Measurements from ENCODE around the gene GNG12. TPM values are rescaled to one million over a fixed set of nuclear protein-coding genes. Genes with fewer than 3 reads are reported as not detected.

Gene GNG12
- total and polyA plus RNA-seq, 9 of the 15 experiments (the other 6 are each of a cell fraction or from before 2014, with no cell fraction given), result 2.6 to 6.0 (median 4.1) TPM

GRCh38 chr1:67682659-67683197 lies 150.5 kb downstream of the GNG12 start (continued):
- TF ChIP-seq CLOCK (CRISPR knock-in tag; IDR thresholded peaks at IDR 0.05; ENCODE audit: borderline replicate concordance) (no peak), TAF9B (IDR thresholded peaks at IDR 0.05; ENCODE audit: partially characterized antibody) (peak; percentile 87), CTCFL (IDR thresholded peaks at IDR 0.05; ENCODE audit: borderline replicate concordance, insufficient read depth, low read depth, low read length, poor library complexity, severe bottlenecking) (no peak), ARNT (IDR thresholded peaks at IDR 0.05) (peak in 1 of 2 experiments; percentile 59; a peak in 1 of 4 replicates), RAD21 (CRISPR knock-in tag; conservative IDR thresholded peaks at IDR 0.05 in 1 of 2, IDR thresholded peaks at IDR 0.05 in 1 of 2) (no peak), JUND (IDR thresholded peaks at IDR 0.05; ENCODE audit: borderline replicate concordance, low read depth, low read length) (peak; percentile 93), JUND (tag; IDR thresholded peaks at IDR 0.05; ENCODE audit: borderline replicate concordance, low read depth, low read length) (peak; percentile 95), RAD51 (IDR thresholded peaks at IDR 0.05; ENCODE audit: borderline replicate concordance, low read depth) (0 out of 2 replicates have a peak, but pooled peaks have one; percentile 12), ZNF589 (CRISPR knock-in tag; IDR thresholded peaks at IDR 0.05; ENCODE audit: low read depth) (no peak), U2AF2 (optimal IDR thresholded peaks at IDR 0.05; ENCODE audit: low read depth, low read length) (no peak), ZNF449 (CRISPR knock-in tag; IDR thresholded peaks at IDR 0.05) (0 out of 2 replicates have a peak, but pooled peaks have one; percentile 16), HDAC1 (IDR thresholded peaks at IDR 0.05) (no peak), ZNF79 (CRISPR knock-in tag; IDR thresholded peaks at IDR 0.05; ENCODE audit: low read depth) (no peak), CBX8 (IDR thresholded peaks at IDR 0.05; ENCODE audit: borderline replicate concordance, extremely low read depth, low read depth, low read length, poor library complexity, severe bottlenecking) (no peak), KDM4B (IDR thresholded peaks at IDR 0.05; ENCODE audit: borderline replicate concordance in 2 of 2, low read depth in 1 of 2) (no peak), ZNF766 (CRISPR knock-in tag; conservative IDR thresholded peaks at IDR 0.05) (peak; percentile 55; the same call in 1 of the 2 replicates), E2F1 (CRISPR knock-in tag; IDR thresholded peaks at IDR 0.05) (no peak), HDAC2 (IDR thresholded peaks at IDR 0.05) (0 out of 2 replicates have a peak, but pooled peaks have one; percentile 43), ZBED1 (IDR thresholded peaks at IDR 0.05) (no peak), ZNF124 (CRISPR knock-in tag; IDR thresholded peaks at IDR 0.05) (no peak)

All from K562 (cell line).